ENCODE results near the gene ACVR2A. TPM values are rescaled to one million over a fixed set of nuclear protein-coding genes. Genes with fewer than 3 reads are reported as not detected.
A peak's percentile ranks its signal among the peaks of the same experiment; 100 is the strongest.

ACVR2A gene
- 3.2 TPM for polyA plus RNA-seq (2012; ENCODE audit: insufficient read depth, insufficient read length, low read depth)

DNA sequence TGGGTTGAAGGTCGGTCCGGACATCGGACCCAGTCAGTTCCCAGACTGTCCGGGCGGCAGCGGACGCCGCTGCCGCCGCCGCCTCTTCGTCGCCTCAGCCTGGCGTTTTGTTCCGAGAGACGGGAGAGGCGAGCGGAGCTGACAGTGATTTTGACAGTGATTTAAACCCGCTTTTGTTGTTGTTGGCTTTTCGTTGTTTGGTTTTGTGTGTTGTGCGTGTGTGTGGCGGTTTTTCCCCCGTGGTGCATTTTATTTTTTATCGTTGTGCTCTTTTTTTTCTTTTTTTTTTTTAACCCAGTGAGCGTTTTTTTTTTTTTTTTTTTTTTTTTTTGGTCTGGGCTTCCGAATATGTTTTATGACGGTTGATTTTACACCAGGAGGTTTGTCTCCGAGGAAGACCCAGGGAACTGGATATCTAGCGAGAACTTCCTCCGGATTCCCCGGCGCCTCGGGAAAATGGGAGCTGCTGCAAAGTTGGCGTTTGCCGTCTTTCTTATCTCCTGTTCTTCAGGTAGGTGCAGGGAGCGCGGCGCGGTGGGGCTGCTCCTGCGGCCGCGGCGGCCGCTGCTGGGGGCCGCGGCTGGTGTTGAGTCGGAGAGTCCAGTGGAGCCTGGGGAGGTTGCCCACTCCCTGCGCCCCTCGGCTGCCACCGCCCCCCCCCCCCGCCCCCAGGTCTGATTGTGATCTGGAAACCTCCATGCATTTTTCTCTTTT, at the start of gene ACVR2A:
TSS of gene ACVR2A (plus strand) at position 333 of the 714 bp plus-strand sequence. CDS start at position 457, 124 bp downstream.
- no peaks in the 10 kb centered on the region for H3K4me1 ChIP-seq
- H3K36me3 ChIP-seq, result no peaks in the 10 kb centered on the region
- peak within 1 kb of the TSS; percentile 76 for H3K4me3 ChIP-seq (ENCODE audit: low read depth, low read length)
- DNase-seq, result peak; percentile 16
- no peaks in the 10 kb centered on the region for H3K27me3 ChIP-seq
- TF ChIP-seq CTCF (IDR thresholded peaks at IDR 0.05; ENCODE audit: low read depth, low read length), result no peak
- H3K9me3 ChIP-seq, result no peaks in the 10 kb centered on the region

DNA sequence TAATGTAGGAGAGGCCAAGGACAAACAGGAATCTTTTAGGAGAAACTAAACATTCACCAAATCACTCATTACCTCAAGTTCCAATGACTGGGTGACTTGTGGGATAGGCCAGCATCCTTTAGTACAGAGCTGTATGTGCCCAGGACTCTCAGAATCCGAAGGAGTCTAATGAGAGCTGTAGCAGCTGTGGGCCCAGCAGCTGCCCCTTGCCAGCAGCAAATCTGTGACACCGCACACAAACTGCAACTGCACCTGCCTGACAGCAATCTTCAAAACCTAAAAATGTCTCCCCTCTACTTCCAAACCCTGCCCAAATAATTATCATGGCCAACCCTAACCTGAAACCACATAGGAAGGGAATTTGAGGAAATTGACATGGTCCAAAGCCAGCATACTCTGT, 44.5 kb upstream of the ACVR2A start:
- no peak for DNase-seq
- no peaks in the 10 kb centered on the region for H3K36me3 ChIP-seq
- no peaks in the 10 kb centered on the region for H3K4me1 ChIP-seq
- no peak for TF ChIP-seq CTCF (IDR thresholded peaks at IDR 0.05; ENCODE audit: low read depth, low read length)
- no peak overlapping the region for H3K4me3 ChIP-seq (ENCODE audit: low read depth, low read length)
- H3K27me3 ChIP-seq, result no peaks in the 10 kb centered on the region
- no peaks in the 10 kb centered on the region for H3K9me3 ChIP-seq

- no peak overlapping the region for H3K4me3 ChIP-seq (ENCODE audit: low read depth, low read length)
- DNase-seq, result no peak
- no peak for TF ChIP-seq CTCF (IDR thresholded peaks at IDR 0.05; ENCODE audit: low read depth, low read length)
Observed at GRCh38 chr2:147806846-147807245, 38.0 kb upstream of the ACVR2A start.

GRCh38 chr2:147808520-147808919, 36.3 kb upstream of the ACVR2A start:
- H3K36me3 ChIP-seq, result no peaks in the 10 kb centered on the region
- H3K27me3 ChIP-seq, result no peaks in the 10 kb centered on the region
- no peaks in the 10 kb centered on the region for H3K4me1 ChIP-seq
- no peak for DNase-seq
- TF ChIP-seq CTCF (IDR thresholded peaks at IDR 0.05; ENCODE audit: low read depth, low read length), result no peak
- no peak overlapping the region for H3K4me3 ChIP-seq (ENCODE audit: low read depth, low read length)
- H3K9me3 ChIP-seq, result no peaks in the 10 kb centered on the region

More at GRCh38 chr2:147806846-147807245, 38.0 kb upstream of the ACVR2A start:
- Histone ChIP-seq H3K4me1 (no peaks in the 10 kb centered on the region), H3K27me3 (no peaks in the 10 kb centered on the region), H3K9me3 (no peaks in the 10 kb centered on the region), H3K36me3 (no peaks in the 10 kb centered on the region)

- H3K27me3 ChIP-seq, result no peaks in the 10 kb centered on the region
- no peak for DNase-seq
- H3K36me3 ChIP-seq, result no peaks in the 10 kb centered on the region
- H3K4me3 ChIP-seq (ENCODE audit: low read depth, low read length), result no peak overlapping the region
- TF ChIP-seq CTCF (IDR thresholded peaks at IDR 0.05; ENCODE audit: low read depth, low read length), result no peak
- H3K4me1 ChIP-seq, result no peaks in the 10 kb centered on the region
- no peaks in the 10 kb centered on the region for H3K9me3 ChIP-seq
Observed at GRCh38 chr2:147810883-147811765, 33.7 kb upstream of the ACVR2A start.
